22Rv1 (cell line): ENCODE results near the gene TIMMDC1.

Experiments
- H3K27ac ChIP-seq: fragments of 450-650 bp; 2 replicates; pipeline ENCODE4 v1.5.1; 2017
- ZFX ChIP-seq: fragments of 450-650 bp; IDR thresholded peaks from 2 replicates; pipeline ENCODE4 v1.6.1; 2017; ENCODE audit warnings: antibody characterized with exemption, borderline replicate concordance
- TF ChIP-seq, protein P1 (sequence below): fragments of 450-650 bp; IDR thresholded peaks from 2 replicates; pipeline ENCODE4 v1.5.1; 2017; ENCODE audit warnings: mild to moderate bottlenecking

The TIMMDC1 gene

DNA sequence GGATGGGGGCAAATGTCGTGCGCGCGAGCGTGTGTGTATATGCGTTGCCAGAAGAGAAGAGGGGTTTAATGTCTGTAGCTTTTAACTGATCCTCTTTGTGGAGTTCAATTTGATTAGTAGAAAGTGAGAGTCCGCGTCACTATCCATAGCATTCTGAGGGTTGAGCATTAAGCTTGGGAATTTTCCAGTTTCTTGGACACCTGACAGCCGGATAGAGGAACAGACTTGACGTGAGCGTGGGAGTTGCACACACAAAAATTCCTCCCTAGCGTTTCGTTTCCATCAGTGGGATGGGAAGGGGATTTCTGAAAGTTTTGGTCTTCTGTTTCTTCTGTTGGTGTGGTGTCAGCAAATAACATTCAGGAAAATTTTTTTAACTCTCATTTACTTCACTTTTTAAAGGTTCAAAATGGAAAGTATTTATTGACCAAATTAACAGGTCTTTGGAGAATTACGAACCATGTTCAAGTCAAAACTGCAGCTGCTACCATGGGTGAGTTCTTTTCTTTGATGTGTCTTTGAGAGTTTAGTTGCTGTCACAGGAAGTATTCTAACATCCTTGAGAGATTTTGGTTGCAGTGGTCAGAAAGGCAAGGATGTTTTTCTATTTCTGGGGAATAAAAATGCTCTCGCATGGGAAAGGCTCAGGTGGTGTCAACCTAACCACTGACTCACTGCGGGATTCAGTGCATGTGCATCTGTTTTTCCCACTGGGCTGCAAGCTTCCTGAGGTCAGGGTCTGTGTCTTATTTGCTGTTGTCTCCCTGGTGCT is 28.7 kb upstream of the TIMMDC1 start:
- TF ChIP-seq, protein P1, sequence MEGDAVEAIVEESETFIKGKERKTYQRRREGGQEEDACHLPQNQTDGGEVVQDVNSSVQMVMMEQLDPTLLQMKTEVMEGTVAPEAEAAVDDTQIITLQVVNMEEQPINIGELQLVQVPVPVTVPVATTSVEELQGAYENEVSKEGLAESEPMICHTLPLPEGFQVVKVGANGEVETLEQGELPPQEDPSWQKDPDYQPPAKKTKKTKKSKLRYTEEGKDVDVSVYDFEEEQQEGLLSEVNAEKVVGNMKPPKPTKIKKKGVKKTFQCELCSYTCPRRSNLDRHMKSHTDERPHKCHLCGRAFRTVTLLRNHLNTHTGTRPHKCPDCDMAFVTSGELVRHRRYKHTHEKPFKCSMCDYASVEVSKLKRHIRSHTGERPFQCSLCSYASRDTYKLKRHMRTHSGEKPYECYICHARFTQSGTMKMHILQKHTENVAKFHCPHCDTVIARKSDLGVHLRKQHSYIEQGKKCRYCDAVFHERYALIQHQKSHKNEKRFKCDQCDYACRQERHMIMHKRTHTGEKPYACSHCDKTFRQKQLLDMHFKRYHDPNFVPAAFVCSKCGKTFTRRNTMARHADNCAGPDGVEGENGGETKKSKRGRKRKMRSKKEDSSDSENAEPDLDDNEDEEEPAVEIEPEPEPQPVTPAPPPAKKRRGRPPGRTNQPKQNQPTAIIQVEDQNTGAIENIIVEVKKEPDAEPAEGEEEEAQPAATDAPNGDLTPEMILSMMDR: no peak
- TF ChIP-seq ZFX: no peak
- H3K27ac ChIP-seq: peak overlapping the region; percentile 52

DNA sequence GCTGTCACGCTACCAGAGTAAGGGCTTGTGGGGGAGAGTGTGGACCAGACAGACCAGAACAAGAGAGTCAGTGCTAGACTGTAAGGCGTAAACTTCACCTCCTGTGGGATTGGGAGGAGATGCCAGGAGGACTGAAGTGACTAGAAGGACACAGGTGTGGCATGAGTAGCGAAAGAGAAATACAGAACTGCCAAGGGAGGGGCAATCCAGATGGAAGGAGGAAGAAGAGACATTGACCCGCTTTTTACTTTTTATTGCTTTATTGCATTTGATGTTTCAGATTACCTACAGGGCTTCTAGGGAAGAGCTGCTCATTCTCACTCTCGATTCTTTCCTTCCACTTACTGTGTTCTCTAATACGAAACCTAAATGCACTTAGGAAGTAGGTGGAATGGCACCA is 27.5 kb upstream of the TIMMDC1 start:
- no peak for TF ChIP-seq ZFX
- TF ChIP-seq, protein P1: no peak

DNA sequence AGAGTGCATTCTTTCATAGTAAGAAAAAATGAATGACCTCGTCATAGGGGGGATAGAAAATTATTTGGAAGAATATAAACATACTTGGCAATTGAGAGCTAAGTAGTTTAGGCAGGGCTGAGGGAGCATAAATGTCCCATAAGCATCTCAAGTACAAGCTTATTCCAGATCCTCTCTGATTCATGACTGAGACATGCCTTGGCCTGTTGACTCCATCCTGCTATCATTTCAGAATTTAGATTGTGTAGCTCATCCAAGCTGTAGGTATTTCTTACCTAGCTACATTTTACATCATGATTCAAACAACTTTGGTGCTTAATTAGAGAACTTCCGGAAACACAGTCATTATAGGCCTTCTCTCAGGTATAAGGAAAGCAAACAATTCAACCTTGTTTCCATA is 17.3 kb upstream of the TIMMDC1 start:
- TF ChIP-seq, protein P1: no peak
- TF ChIP-seq ZFX: no peak
- no peak overlapping the region for H3K27ac ChIP-seq

More for the DNA sequence above, 27.5 kb upstream of the TIMMDC1 start:
- no peak overlapping the region for H3K27ac ChIP-seq

DNA sequence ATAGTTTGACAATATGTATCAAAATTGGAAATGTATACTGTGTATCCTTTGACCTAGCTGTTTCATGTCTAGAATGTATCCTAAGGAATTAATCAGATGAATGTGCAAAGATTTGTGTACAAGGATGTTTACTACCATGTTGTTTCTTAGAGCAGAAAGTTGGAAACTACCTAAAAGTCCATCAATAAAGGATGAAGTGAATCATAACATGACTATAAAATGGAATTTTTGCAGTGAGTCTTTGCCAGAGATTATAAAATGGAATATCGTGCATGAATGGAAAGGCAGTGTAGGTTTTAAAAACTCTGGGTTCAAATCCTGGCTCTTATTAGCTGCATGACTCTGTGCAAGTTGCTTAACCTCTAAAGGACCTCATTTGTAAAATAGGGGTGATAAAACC is 15.2 kb upstream of the TIMMDC1 start:
- no peak overlapping the region for H3K27ac ChIP-seq
- TF ChIP-seq, protein P1: no peak
- no peak for TF ChIP-seq ZFX

DNA sequence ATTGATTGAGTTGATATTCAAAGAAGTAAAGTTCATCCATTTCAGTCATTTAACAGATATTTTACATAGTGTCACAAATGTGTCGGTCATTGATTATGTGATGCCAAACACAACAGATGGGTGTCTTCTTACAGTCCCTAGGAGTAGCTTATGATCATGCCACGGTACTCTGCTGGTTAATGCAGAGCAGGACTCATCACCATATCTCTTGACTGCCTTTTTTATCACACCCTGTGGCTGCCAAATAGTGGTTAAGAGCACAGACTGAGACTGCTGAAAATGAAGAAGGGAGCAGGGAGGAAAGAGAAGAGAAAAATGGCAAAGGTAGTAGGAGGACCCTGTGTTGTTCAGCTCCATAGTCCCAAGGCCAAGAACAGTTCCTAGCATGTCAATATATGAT is 12.8 kb upstream of the TIMMDC1 start:
- H3K27ac ChIP-seq: no peak overlapping the region
- TF ChIP-seq, protein P1: no peak
- no peak for TF ChIP-seq ZFX

DNA sequence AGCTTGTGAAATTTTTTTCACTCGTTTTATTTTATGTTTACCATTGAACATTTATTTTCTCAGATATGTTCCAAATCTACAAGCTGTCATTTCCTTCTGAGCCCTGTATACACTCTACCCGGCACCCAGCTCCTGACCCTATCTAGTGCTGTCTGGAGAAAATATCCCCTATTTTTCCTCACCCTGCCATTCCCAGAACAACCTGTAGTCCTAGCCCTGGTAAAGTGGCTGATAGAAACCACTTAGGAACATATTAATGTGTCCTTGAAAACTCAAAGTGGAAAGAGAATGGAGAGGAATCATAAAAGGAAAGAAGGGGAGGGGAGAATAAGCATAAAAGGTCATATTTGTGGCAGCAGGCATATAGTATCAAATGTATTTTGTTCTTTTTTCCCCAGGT is 8.2 kb upstream of the TIMMDC1 start:
- TF ChIP-seq ZFX: no peak
- TF ChIP-seq, protein P1: no peak
- H3K27ac ChIP-seq: no peak overlapping the region

DNA sequence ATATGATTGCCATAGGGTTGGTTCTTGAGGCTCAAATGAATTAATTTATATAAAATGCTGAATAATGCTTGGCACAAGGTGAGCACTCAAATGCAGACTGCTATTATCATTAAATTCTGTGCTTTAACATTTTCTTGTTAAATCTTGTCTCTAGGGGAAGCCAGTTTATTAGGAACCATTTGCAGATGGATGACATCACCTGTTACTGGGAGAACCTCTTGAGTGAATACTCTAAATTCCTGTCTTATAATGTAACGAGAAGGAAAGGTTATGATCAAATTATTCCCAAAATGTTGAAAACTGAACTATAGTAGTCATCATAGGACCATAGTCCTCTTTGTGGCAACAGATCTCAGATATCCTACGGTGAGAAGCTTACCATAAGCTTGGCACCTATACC is 6.2 kb upstream of the TIMMDC1 start:
- no peak overlapping the region for H3K27ac ChIP-seq
- TF ChIP-seq, protein P1: no peak
- no peak for TF ChIP-seq ZFX
